DOHH2 (cell line): Measurements from ENCODE around the gene PRPF4.

Source experiments
- H3F3A ChIP-seq: fragments of 200-600 bp; sonication (generic), shearing (Covaris generic); 2 replicates; pipeline ENCODE4 v1.6.0; 2016; ENCODE audit warnings: antibody characterized with exemption, mild to moderate bottlenecking; ENCODE audit not compliant: control insufficient read depth, insufficient read depth
- H3K27ac ChIP-seq: fragments of 200-600 bp; sonication (generic); 2 replicates; pipeline ENCODE4 v1.5.1; 2014; ENCODE audit warnings: low read depth, mild to moderate bottlenecking, low read length, moderate library complexity
- H3K27me3 ChIP-seq: fragments of 200-600 bp; sonication (generic); 2 replicates; pipeline ENCODE4 v1.6.1; 2014; ENCODE audit warnings: mild to moderate bottlenecking, low read length, mixed read lengths; ENCODE audit not compliant: control insufficient read depth
- H3K36me3 ChIP-seq: fragments of 200-600 bp; sonication (generic); 2 replicates; pipeline ENCODE4 v1.6.1; 2014; ENCODE audit warnings: mild to moderate bottlenecking, low read length, moderate library complexity, mixed read lengths; ENCODE audit not compliant: control insufficient read depth
- H3K4me1 ChIP-seq: fragments of 200-600 bp; sonication (generic); 2 replicates; pipeline ENCODE4 v1.6.1; 2014; ENCODE audit warnings: mild to moderate bottlenecking, low read length, mixed read lengths; ENCODE audit not compliant: control insufficient read depth
- H3K4me2 ChIP-seq: fragments of 200-600 bp; sonication (generic); 2 replicates; pipeline ENCODE4 v1.6.0; 2014; ENCODE audit warnings: mild to moderate bottlenecking, low read length, moderate library complexity
- H3K4me3 ChIP-seq: fragments of 200-600 bp; sonication (generic); 2 replicates; pipeline ENCODE4 v1.5.1; 2014; ENCODE audit warnings: mild to moderate bottlenecking, low read length, mixed read lengths
- H3K79me2 ChIP-seq: fragments of 200-600 bp; sonication (generic); 2 replicates; pipeline ENCODE4 v1.6.1; 2014; ENCODE audit warnings: mild to moderate bottlenecking, low read length, mixed read lengths; ENCODE audit not compliant: control insufficient read depth
- H3K9me2 ChIP-seq: fragments of 200-600 bp; sonication (generic); replicated peaks from 2 replicates; pipeline ENCODE4 v1.6.1; 2014; ENCODE audit warnings: mild to moderate bottlenecking, low read length, mixed read lengths; ENCODE audit not compliant: control insufficient read depth
- H3K9me3 ChIP-seq: fragments of 200-600 bp; sonication (generic); 2 replicates; pipeline ENCODE4 v1.6.1; 2014; ENCODE audit warnings: antibody characterized with exemption, low read length, mixed read lengths; ENCODE audit not compliant: control insufficient read depth, insufficient read depth
- H4K20me1 ChIP-seq: fragments of 200-600 bp; sonication (generic); 2 replicates; pipeline ENCODE4 v1.6.0; 2014; ENCODE audit warnings: low read depth, mild to moderate bottlenecking, antibody characterized with exemption, low read length, moderate library complexity; ENCODE audit not compliant: control insufficient read depth, insufficient read depth
- EZH2phosphoT487 ChIP-seq: fragments of 200-600 bp; sonication (generic); IDR thresholded peaks from 2 replicates; pipeline ENCODE4 v1.6.1; 2017; ENCODE audit warnings: borderline replicate concordance, mild to moderate bottlenecking, antibody characterized with exemption, low read length, moderate library complexity, mixed read lengths
- TF ChIP-seq, protein P1 (sequence below): fragments of 200-600 bp; sonication (generic); IDR thresholded peaks from one replicate; pipeline ENCODE4 v1.5.1; 2014; ENCODE audit warnings: antibody characterized with exemption, mild to moderate bottlenecking, low read depth, low read length; ENCODE audit not compliant: poor library complexity, severe bottlenecking

Gene PRPF4

DNA sequence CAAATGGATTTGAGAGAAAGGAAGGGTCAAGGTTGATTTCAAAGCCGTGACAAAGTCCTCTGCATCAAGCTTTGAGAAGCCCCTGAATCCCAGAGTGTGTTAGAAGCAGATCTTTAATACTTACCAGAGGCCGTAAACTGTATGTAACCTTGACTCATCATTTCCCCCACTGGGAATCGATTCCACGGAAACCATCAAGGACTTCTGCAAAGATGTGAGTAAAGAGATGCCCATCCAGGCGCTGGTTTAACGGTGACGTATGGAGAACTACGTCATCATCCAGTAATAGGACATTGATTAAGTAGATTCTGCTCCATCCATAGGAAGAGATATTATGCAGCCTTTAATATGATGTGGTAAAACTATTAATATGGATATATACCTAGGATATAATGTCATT, 26.1 kb downstream of the PRPF4 start:
- TF ChIP-seq, protein P1, sequence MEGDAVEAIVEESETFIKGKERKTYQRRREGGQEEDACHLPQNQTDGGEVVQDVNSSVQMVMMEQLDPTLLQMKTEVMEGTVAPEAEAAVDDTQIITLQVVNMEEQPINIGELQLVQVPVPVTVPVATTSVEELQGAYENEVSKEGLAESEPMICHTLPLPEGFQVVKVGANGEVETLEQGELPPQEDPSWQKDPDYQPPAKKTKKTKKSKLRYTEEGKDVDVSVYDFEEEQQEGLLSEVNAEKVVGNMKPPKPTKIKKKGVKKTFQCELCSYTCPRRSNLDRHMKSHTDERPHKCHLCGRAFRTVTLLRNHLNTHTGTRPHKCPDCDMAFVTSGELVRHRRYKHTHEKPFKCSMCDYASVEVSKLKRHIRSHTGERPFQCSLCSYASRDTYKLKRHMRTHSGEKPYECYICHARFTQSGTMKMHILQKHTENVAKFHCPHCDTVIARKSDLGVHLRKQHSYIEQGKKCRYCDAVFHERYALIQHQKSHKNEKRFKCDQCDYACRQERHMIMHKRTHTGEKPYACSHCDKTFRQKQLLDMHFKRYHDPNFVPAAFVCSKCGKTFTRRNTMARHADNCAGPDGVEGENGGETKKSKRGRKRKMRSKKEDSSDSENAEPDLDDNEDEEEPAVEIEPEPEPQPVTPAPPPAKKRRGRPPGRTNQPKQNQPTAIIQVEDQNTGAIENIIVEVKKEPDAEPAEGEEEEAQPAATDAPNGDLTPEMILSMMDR = no peak
- no peak for TF ChIP-seq EZH2phosphoT487
- no peaks in the 10 kb centered on the region for H4K20me1 ChIP-seq
- H3K36me3 ChIP-seq = no peaks in the 10 kb centered on the region
- H3K4me3 ChIP-seq = no peak overlapping the region
- H3K4me2 ChIP-seq = no peak overlapping the region
- no peaks in the 10 kb centered on the region for H3F3A ChIP-seq
- H3K79me2 ChIP-seq = no peaks in the 10 kb centered on the region
- H3K4me1 ChIP-seq = no peaks in the 10 kb centered on the region
- no peaks in the 10 kb centered on the region for H3K9me3 ChIP-seq
- no peaks in the 10 kb centered on the region for H3K9me2 ChIP-seq
- H3K27ac ChIP-seq = no peak overlapping the region
- H3K27me3 ChIP-seq = peaks cover 12% of the 10 kb centered on the region

DNA sequence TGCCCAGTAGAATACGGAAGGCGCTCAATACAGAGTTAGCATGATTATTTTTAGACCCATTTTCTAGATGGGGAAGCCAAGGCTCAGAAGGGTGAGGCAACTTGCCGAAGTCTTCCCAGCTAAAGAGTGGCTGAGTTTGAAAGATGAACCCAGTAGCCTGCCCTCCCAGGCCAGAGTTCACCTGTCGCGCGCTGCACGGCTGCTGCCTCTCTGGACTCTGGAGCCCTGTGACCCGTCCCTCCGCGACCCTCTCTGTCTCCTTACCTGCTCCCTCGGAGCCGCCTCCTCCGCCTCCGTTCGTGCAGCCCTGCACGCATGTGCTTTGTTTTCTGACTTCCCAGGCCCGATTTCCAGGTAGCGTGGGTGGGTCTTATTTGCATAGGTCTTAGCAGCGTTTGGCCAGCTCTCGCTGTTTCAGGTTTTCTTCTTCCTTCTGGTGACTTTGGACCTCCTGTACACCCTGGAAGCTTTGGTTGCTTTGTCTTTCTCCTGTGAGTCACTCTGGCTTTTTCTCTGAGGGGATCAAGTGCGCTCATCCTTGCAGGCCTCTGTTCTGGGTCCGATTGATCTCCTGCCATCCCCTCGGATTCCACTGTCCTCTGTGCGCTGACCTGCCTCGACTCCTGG, 27.4 kb downstream of the PRPF4 start, which contains the start of gene RNF183:
TSS of gene RNF183 (minus strand) at position 585 of the 627 bp plus-strand sequence. CDS start 5,192 bp downstream, outside the sequence.
- TF ChIP-seq, protein P1 = no peak
- no peak for TF ChIP-seq EZH2phosphoT487
- Histone ChIP-seq H3F3A (no peaks in the 10 kb centered on the region), H3K9me3 (no peaks in the 10 kb centered on the region), H3K4me1 (no peaks in the 10 kb centered on the region), H4K20me1 (no peaks in the 10 kb centered on the region), H3K36me3 (no peaks in the 10 kb centered on the region), H3K27me3 (peaks cover 12% of the 10 kb centered on the region), H3K4me2 (no peak within 1 kb of the TSS), H3K4me3 (no peak within 1 kb of the TSS), H3K79me2 (no peaks in the 10 kb centered on the region), H3K27ac (no peak within 1 kb of the TSS), H3K9me2 (no peaks in the 10 kb centered on the region)

DNA sequence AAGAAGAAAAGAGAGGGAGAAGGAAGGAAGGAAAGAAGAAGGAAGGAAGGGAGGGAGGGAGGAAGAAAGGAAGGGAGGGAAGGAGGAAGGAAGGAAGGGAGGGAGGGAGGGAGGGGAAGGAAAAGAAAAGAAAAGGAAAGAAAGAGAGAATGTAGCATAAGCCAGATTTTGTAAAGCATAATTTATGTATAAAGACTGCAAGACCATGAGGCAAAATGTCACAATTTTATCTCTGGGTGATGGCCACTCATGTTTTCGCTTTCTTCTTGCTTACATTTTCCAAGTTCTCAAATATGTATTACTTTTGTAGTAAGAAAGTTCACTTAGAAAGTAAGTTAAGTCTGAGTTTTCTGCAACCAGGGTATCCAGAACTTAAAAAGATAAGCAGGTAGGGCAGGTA, 31.1 kb downstream of the PRPF4 start:
- Histone ChIP-seq H3K4me2 (no peak overlapping the region), H3K36me3 (no peaks in the 10 kb centered on the region), H3K4me3 (no peak overlapping the region), H4K20me1 (no peaks in the 10 kb centered on the region), H3F3A (no peaks in the 10 kb centered on the region), H3K9me2 (no peaks in the 10 kb centered on the region), H3K27ac (no peak overlapping the region), H3K4me1 (no peaks in the 10 kb centered on the region), H3K9me3 (no peaks in the 10 kb centered on the region), H3K79me2 (no peaks in the 10 kb centered on the region), H3K27me3 (peaks cover 8% of the 10 kb centered on the region; the same call in 1 of the 2 replicates)
- TF ChIP-seq, protein P1 = no peak
- TF ChIP-seq EZH2phosphoT487 = no peak
